BE2C (cell line): ENCODE measurements around the gene PALM3.

Source experiments
- DNase-seq: peaks from one replicate; pipeline ENCODE4 v3.0.0-alpha.2; 2020
- H3K27me3 ChIP-seq: fragments of 250-450 bp; sonication (Bioruptor Pico); 2 replicates; pipeline ENCODE4 v1.5.1; 2020; ENCODE audit warnings: mild to moderate bottlenecking
- H3K36me3 ChIP-seq: fragments of 250-450 bp; sonication (Bioruptor Pico); 2 replicates; pipeline ENCODE4 v1.5.1; 2020; ENCODE audit warnings: mild to moderate bottlenecking
- H3K4me1 ChIP-seq: fragments of 250-450 bp; sonication (Bioruptor Pico); 2 replicates; pipeline ENCODE4 v1.5.1; 2020
- H3K4me3 ChIP-seq: 2 replicates; pipeline ENCODE4 v1.5.1; 2011; ENCODE audit warnings: low read depth, low read length
- H3K9me3 ChIP-seq: fragments of 250-450 bp; sonication (Bioruptor Pico); 2 replicates; pipeline ENCODE4 v1.5.1; 2020
- TF ChIP-seq, protein P1 (sequence below): IDR thresholded peaks from 2 replicates; pipeline ENCODE4 v1.5.1; 2012; ENCODE audit warnings: mild to moderate bottlenecking, low read depth, low read length

The PALM3 gene

DNA sequence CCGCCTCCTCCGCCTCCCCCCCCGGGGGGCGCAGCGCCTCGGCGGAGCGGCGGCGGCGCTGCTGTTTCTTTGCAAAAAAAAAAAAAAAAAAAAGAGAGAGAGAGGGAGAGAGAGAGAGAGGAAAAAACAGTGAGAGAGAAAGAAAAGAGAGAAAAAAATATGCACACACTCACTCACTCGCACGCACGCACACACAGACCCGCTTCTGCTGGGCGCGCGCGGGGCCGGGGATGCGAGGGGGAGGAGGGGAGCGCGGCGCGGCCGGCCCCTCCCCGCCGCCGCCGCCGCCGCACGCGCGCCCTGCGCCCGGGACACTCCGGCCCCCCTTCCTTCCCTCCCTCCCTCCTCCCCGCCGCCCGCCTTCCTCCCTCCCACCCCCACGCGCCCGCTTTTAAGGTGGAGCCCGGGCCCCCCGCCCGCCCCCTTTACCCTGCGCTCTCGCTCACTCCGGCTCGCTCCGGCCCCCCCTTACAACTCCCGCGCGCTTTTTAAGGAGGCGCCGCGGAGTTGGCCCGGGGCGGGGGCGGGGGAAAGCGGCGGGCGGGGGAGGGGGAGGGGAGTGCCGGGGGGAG lies 28.7 kb upstream of the PALM3 start, which contains the start of gene SAMD1:
SAMD1 (minus strand) TSS at position 243 of the 572 bp plus-strand sequence.
- peak; percentile 92 for DNase-seq
- Histone ChIP-seq H3K4me3 (peak within 1 kb of the TSS; percentile 69), H3K36me3 (peaks cover 11% of the 10 kb centered on the region), H3K4me1 (no peaks in the 10 kb centered on the region), H3K27me3 (no peaks in the 10 kb centered on the region), H3K9me3 (peaks cover 6% of the 10 kb centered on the region)
- TF ChIP-seq, protein P1, sequence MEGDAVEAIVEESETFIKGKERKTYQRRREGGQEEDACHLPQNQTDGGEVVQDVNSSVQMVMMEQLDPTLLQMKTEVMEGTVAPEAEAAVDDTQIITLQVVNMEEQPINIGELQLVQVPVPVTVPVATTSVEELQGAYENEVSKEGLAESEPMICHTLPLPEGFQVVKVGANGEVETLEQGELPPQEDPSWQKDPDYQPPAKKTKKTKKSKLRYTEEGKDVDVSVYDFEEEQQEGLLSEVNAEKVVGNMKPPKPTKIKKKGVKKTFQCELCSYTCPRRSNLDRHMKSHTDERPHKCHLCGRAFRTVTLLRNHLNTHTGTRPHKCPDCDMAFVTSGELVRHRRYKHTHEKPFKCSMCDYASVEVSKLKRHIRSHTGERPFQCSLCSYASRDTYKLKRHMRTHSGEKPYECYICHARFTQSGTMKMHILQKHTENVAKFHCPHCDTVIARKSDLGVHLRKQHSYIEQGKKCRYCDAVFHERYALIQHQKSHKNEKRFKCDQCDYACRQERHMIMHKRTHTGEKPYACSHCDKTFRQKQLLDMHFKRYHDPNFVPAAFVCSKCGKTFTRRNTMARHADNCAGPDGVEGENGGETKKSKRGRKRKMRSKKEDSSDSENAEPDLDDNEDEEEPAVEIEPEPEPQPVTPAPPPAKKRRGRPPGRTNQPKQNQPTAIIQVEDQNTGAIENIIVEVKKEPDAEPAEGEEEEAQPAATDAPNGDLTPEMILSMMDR: no peak

DNA sequence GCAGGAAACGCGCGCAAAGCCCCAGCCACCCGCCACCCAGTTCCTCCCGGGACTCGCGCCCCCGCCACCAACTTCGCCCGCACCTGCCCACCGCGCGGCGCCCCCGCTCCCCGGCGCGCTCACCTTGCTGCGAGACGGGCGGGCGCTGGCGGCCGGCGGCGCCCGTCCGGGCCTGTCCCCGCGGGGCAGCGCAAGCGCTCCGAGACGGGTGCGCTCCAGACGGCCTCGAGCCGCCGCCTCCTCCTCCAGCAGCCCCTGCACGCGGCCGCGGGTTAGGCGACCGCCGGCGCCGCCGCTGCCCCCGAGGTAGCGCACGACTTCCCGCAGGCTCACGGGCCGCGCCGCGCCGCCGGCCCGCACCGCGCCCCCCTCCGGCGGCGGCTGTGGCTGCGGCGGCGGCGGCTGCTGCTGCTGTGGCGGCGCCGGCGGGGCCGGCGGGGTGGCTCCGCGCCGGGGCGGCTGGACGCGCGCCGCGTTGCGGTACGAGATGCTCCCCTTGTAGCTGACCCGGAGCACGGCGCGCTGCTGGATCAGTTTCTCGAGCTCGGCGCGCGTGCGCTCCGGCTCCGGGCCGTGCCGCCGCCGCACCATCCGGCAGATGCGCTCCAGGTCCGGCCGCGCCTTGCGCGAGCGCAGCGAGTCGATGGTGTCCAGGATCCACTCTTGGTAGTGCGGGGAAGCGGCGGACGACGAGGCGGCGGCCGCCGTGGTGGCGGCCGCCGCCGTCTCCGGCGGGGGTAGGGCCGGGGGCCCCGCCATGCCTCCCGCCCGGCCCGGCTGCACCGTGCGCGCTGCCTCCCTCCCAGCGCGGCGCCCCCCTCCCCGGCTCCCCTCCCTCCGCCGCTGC lies 28.0 kb upstream of the PALM3 start:
- peak; percentile 74 for DNase-seq
- Histone ChIP-seq H3K27me3 (no peaks in the 10 kb centered on the region), H3K36me3 (peaks cover 11% of the 10 kb centered on the region), H3K4me3 (peak overlapping the region; percentile 63), H3K4me1 (no peaks in the 10 kb centered on the region), H3K9me3 (peaks cover 6% of the 10 kb centered on the region)
- TF ChIP-seq, protein P1: no peak

- peak overlapping the region; percentile 46 for H3K4me3 ChIP-seq
- H3K36me3 ChIP-seq: peaks cover 11% of the 10 kb centered on the region
- DNase-seq: no peak
- H3K4me1 ChIP-seq: no peaks in the 10 kb centered on the region
- TF ChIP-seq, protein P1: peak; percentile 26; the same call in 1 of the 2 replicates
- peaks cover 6% of the 10 kb centered on the region for H3K9me3 ChIP-seq
- H3K27me3 ChIP-seq: no peaks in the 10 kb centered on the region
Observed at GRCh38 chr19:14089412-14089661, 27.5 kb upstream of the PALM3 start.

- Histone ChIP-seq H3K9me3 (peaks cover 6% of the 10 kb centered on the region), H3K27me3 (no peaks in the 10 kb centered on the region), H3K36me3 (peaks cover 11% of the 10 kb centered on the region), H3K4me1 (no peaks in the 10 kb centered on the region), H3K4me3 (peak overlapping the region; percentile 46)
- TF ChIP-seq, protein P1: no peak
- DNase-seq: no peak
Observed at GRCh38 chr19:14088634-14089411, 26.9 kb upstream of the PALM3 start.

- no peak for DNase-seq
- H3K36me3 ChIP-seq: peaks cover 11% of the 10 kb centered on the region
- no peaks in the 10 kb centered on the region for H3K9me3 ChIP-seq
- no peaks in the 10 kb centered on the region for H3K27me3 ChIP-seq
- H3K4me1 ChIP-seq: no peaks in the 10 kb centered on the region
- no peak overlapping the region for H3K4me3 ChIP-seq
- TF ChIP-seq, protein P1: no peak
Observed at GRCh38 chr19:14086098-14086497, 24.2 kb upstream of the PALM3 start.
